ENCODE results near the gene ALPL.

DNA sequence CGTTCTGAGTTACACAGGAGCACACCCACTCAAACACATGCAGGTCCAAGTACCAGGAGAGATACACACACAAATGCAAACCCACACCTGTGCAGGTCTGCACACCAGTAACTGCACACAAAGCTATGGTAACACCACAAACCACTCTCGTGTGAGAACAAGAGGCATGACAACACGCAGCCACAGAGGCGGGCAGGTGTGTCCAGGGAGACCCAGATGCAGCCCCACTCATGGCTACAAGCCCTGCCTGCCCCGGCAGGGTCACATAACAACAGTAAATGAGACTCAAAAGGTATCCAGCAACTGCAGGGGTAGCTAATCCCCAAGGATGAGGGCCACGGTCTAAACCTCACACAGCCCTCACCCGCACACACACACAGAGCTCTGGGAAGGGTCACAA, 111.8 kb downstream of the ALPL start:
- TF ChIP-seq, protein P1, sequence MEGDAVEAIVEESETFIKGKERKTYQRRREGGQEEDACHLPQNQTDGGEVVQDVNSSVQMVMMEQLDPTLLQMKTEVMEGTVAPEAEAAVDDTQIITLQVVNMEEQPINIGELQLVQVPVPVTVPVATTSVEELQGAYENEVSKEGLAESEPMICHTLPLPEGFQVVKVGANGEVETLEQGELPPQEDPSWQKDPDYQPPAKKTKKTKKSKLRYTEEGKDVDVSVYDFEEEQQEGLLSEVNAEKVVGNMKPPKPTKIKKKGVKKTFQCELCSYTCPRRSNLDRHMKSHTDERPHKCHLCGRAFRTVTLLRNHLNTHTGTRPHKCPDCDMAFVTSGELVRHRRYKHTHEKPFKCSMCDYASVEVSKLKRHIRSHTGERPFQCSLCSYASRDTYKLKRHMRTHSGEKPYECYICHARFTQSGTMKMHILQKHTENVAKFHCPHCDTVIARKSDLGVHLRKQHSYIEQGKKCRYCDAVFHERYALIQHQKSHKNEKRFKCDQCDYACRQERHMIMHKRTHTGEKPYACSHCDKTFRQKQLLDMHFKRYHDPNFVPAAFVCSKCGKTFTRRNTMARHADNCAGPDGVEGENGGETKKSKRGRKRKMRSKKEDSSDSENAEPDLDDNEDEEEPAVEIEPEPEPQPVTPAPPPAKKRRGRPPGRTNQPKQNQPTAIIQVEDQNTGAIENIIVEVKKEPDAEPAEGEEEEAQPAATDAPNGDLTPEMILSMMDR (conservative IDR thresholded peaks at IDR 0.05 in 1 of 2, IDR thresholded peaks at IDR 0.05 in 1 of 2; ENCODE audit: extremely low read depth in 1 of 2, insufficient read depth in 1 of 2, low read depth in 1 of 2, low read length in 2 of 2), result no peak
- no peak for TF ChIP-seq EZH2 (IDR thresholded peaks at IDR 0.05; ENCODE audit: borderline replicate concordance, low read length)

Measured in mammary epithelial cell (primary cell).